H1 (cell line): ENCODE data around the gene TP53I11. TPM values are rescaled to one million over a fixed set of nuclear protein-coding genes. Genes with fewer than 3 reads are reported as not detected.

Experiments
- CTCF ChIA-PET: fragments of 300-600 bp; sonication (Branson Sonifier 250); formaldehyde crosslinking; loops from one replicate; lab custom pipeline; 2021; ENCODE audit not compliant: partially characterized antibody; lab: Charles Lee
- POLR2A ChIA-PET: fragments of 300-600 bp; sonication (Branson Sonifier 250); formaldehyde crosslinking; loops from one replicate; lab custom pipeline; 2021; ENCODE audit warnings: inconsistent platforms; ENCODE audit not compliant: partially characterized antibody; lab: Charles Lee
- DNase-seq, 2 experiments: peaks; one replicate each; pipeline versions ENCODE4 v3.0.0 to v3.0.0-alpha.2; 2010 to 2022; ENCODE audit warnings: low spot score in 2 of 2, low read depth in 1 of 2, mixed read lengths in 1 of 2
- FAIRE-seq: peaks from 2 replicates; lab custom pipeline; 2011; peaks lifted over from hg19 to GRCh38; lab: Jason Lieb, UNC
- H2AFZ ChIP-seq: 2 replicates; pipeline ENCODE4 v1.8.1; 2012; ENCODE audit warnings: low read length, inconsistent platforms
- H2AK5ac ChIP-seq: 2 replicates; pipeline ENCODE4 v1.6.1; 2013; ENCODE audit warnings: low read depth, low read length
- H2BK120ac ChIP-seq: replicated peaks from 2 replicates; pipeline ENCODE3; 2013; ENCODE audit warnings: low read depth, low read length, inconsistent platforms
- H2BK12ac ChIP-seq: 2 replicates; pipeline ENCODE4 v1.6.1; 2013; ENCODE audit warnings: low read depth, low read length
- H2BK15ac ChIP-seq: 2 replicates; pipeline ENCODE4 v1.6.1; 2013; ENCODE audit warnings: low read length
- H2BK20ac ChIP-seq: 2 replicates; pipeline ENCODE4 v1.6.1; 2013; ENCODE audit warnings: low read length
- H2BK5ac ChIP-seq: 2 replicates; pipeline ENCODE4 v1.6.1; 2013; ENCODE audit warnings: low read depth, low read length
- H3K14ac ChIP-seq: 2 replicates; pipeline ENCODE4 v1.6.1; 2013; ENCODE audit warnings: inconsistent platforms; ENCODE audit not compliant: insufficient read length
- H3K18ac ChIP-seq: 2 replicates; pipeline ENCODE4 v1.6.1; 2013; ENCODE audit warnings: low read length; ENCODE audit errors: extremely low read depth
- H3K23ac ChIP-seq: 2 replicates; pipeline ENCODE4 v1.6.1; 2013; ENCODE audit warnings: inconsistent platforms; ENCODE audit not compliant: insufficient read length
- H3K23me2 ChIP-seq: 2 replicates; pipeline ENCODE4 v1.6.1; 2013; ENCODE audit warnings: low read depth, low read length
- H3K27ac ChIP-seq: 2 replicates; pipeline ENCODE4 v1.6.1; 2011; ENCODE audit warnings: low read depth, low read length, inconsistent platforms
- H3K27me3 ChIP-seq, 4 experiments: replicated peaks in 1 of 4; 1 replicate in 1 of 4; 2 replicates in 3 of 4; pipeline versions ENCODE4 v1.6.1 to v1.8.1; 2011 to 2013; ENCODE audit warnings: low read length in 3 of 4, mild to moderate bottlenecking in 3 of 4, inconsistent platforms in 2 of 4, mixed read lengths in 2 of 4, moderate library complexity in 1 of 4; ENCODE audit not compliant: control insufficient read depth in 3 of 4, insufficient read depth in 3 of 4; ENCODE audit errors: extremely low read depth in 1 of 4
- H3K36me3 ChIP-seq, 4 experiments: 2 replicates each; pipeline versions ENCODE4 v1.6.1 to v1.8.1; 2011 to 2013; ENCODE audit warnings: mild to moderate bottlenecking in 4 of 4, low read length in 3 of 4, moderate library complexity in 2 of 4, control low read depth in 1 of 4, inconsistent platforms in 1 of 4; ENCODE audit not compliant: insufficient read depth in 4 of 4, control insufficient read depth in 2 of 4
- H3K4ac ChIP-seq: replicated peaks from 2 replicates; pipeline ENCODE3; 2013; ENCODE audit warnings: low read length, low read depth, mixed read lengths, inconsistent platforms; ENCODE audit not compliant: insufficient read length
- H3K4me1 ChIP-seq, 4 experiments: replicated peaks in 1 of 4; 1 replicate in 1 of 4; 2 replicates in 3 of 4; pipeline versions ENCODE4 v1.6.1 to v1.8.1; 2011 to 2013; ENCODE audit warnings: low read length in 3 of 4, inconsistent platforms in 2 of 4, mixed read lengths in 1 of 4; ENCODE audit not compliant: insufficient read depth in 4 of 4, control insufficient read depth in 3 of 4
- H3K4me2 ChIP-seq, 2 experiments: 2 replicates each; pipeline versions ENCODE4 v1.6.1 to v1.8.1; 2011 to 2013; ENCODE audit warnings: low read depth in 2 of 2, low read length in 2 of 2, control low read depth in 1 of 2, inconsistent platforms in 1 of 2, mild to moderate bottlenecking in 1 of 2; ENCODE audit not compliant: insufficient read depth in 1 of 2
- H3K4me3 ChIP-seq, 4 experiments: fragments of 200-600, 300-600 bp in 1 of 4; sonication (generic), shearing (Covaris generic), sonication (Bioruptor Twin) in 1 of 4; 2 replicates each; pipeline versions ENCODE4 v1.5.1 to v1.8.1; 2011 to 2016; ENCODE audit warnings: low read length in 4 of 4, low read depth in 3 of 4, control low read depth in 2 of 4, inconsistent platforms in 2 of 4, mild to moderate bottlenecking in 2 of 4, mixed read lengths in 1 of 4, moderate library complexity in 1 of 4; ENCODE audit not compliant: insufficient read depth in 2 of 4; ENCODE audit errors: extremely low read depth in 1 of 4
- H3K56ac ChIP-seq: replicated peaks from 2 replicates; pipeline ENCODE3; 2013; ENCODE audit warnings: low read depth, mild to moderate bottlenecking, mixed read lengths, low read length, inconsistent platforms; ENCODE audit not compliant: insufficient read length
- H3K79me1 ChIP-seq: 2 replicates; pipeline ENCODE4 v1.6.1; 2013; ENCODE audit warnings: low read depth, low read length, control low read depth
- H3K79me2 ChIP-seq, 2 experiments: 2 replicates each; pipeline versions ENCODE4 v1.6.1 to v1.8.1; 2012 to 2013; ENCODE audit warnings: low read length in 2 of 2, mild to moderate bottlenecking in 2 of 2, inconsistent platforms in 1 of 2; ENCODE audit not compliant: insufficient read depth in 2 of 2, control insufficient read depth in 1 of 2
- H3K9ac ChIP-seq, 4 experiments: replicated peaks in 1 of 4; 1 replicate in 1 of 4; 2 replicates in 3 of 4; pipeline versions ENCODE4 v1.6.1 to v1.8.1; 2011 to 2013; ENCODE audit warnings: low read depth in 3 of 4, low read length in 3 of 4, control low read depth in 2 of 4, mild to moderate bottlenecking in 2 of 4, moderate library complexity in 2 of 4, inconsistent platforms in 1 of 4; ENCODE audit errors: extremely low read depth in 1 of 4
- H3K9me3 ChIP-seq, 2 experiments: 2 replicates each; pipeline versions ENCODE4 v1.6.1 to v1.8.1; 2012 to 2013; ENCODE audit warnings: mild to moderate bottlenecking in 2 of 2, moderate library complexity in 2 of 2, control low read depth in 1 of 2, inconsistent platforms in 1 of 2, low read depth in 1 of 2, low read length in 1 of 2, mixed read lengths in 1 of 2; ENCODE audit not compliant: insufficient read depth in 2 of 2
- H4K20me1 ChIP-seq, 2 experiments: replicated peaks in 1 of 2; 2 replicates each; pipeline versions ENCODE3 to v1.8.1; 2011 to 2013; ENCODE audit warnings: inconsistent platforms in 2 of 2, low read length in 2 of 2, mild to moderate bottlenecking in 1 of 2; ENCODE audit not compliant: insufficient read depth in 2 of 2, control insufficient read depth in 1 of 2
- H4K5ac ChIP-seq: 2 replicates; pipeline ENCODE4 v1.6.1; 2013; ENCODE audit warnings: low read length, low read depth, mixed read lengths, inconsistent platforms; ENCODE audit not compliant: insufficient read length
- H4K8ac ChIP-seq: 2 replicates; pipeline ENCODE4 v1.8.0; 2013; ENCODE audit warnings: mild to moderate bottlenecking, moderate library complexity, low read length, inconsistent platforms; ENCODE audit not compliant: insufficient read depth; ENCODE audit errors: extremely low read depth
- H4K91ac ChIP-seq: replicated peaks from 2 replicates; pipeline ENCODE3; 2013; ENCODE audit warnings: low read length, mixed read lengths, inconsistent platforms; ENCODE audit not compliant: insufficient read length
- EGR1 ChIP-seq: IDR thresholded peaks from 2 replicates; pipeline ENCODE4 v1.6.1; 2011; ENCODE audit warnings: low read depth, low read length, borderline replicate concordance
- FOSL1 ChIP-seq: IDR thresholded peaks from 2 replicates; pipeline ENCODE4 v1.6.1; 2011; ENCODE audit warnings: mild to moderate bottlenecking, low read depth, low read length, moderate library complexity; ENCODE audit not compliant: insufficient read depth
- GTF2F1 ChIP-seq: IDR thresholded peaks from 2 replicates; pipeline ENCODE4 v1.6.1; 2012; ENCODE audit warnings: low read depth, low read length, improper control_type of control experiment, borderline replicate concordance
- SAP30 ChIP-seq: fragments of 300-600 bp; sonication (generic); IDR thresholded peaks from 2 replicates; pipeline ENCODE4 v1.7.1; 2012; ENCODE audit warnings: low read length, moderate library complexity, mild to moderate bottlenecking, inconsistent platforms; ENCODE audit not compliant: insufficient read depth, insufficient replicate concordance
- SP4 ChIP-seq: IDR thresholded peaks from 2 replicates; pipeline ENCODE4 v1.6.1; 2012; ENCODE audit warnings: low read length, inconsistent platforms
- TBP ChIP-seq: IDR thresholded peaks from 2 replicates; pipeline ENCODE4 v1.6.1; 2011; ENCODE audit warnings: low read depth, low read length, improper control_type of control experiment
- WGBS, 2 experiments: shearing (Covaris generic) in 1 of 2; methylation state at CpG; one replicate each; pipeline versions ENCODE4 v1.1.6 to v1.1.7; 2013 to 2015; ENCODE audit warnings: low lambda C conversion rate in 2 of 2, mixed read lengths in 2 of 2, inconsistent platforms in 1 of 2, low coverage in 1 of 2, missing lambda C conversion rate in 1 of 2; ENCODE audit not compliant: insufficient replicate concordance in 2 of 2, insufficient coverage in 1 of 2, insufficient read length in 1 of 2; ENCODE audit errors: extremely low coverage in 1 of 2, missing lambda C conversion rate in 1 of 2; 5-methylcytosine and 5-hydroxymethylcytosine counted together
- polyA plus RNA-seq, 7 experiments: library from polyadenylated mRNA; depleted of rRNA in 3 of 7; stranded (reverse) in 5 of 7; unstranded in 2 of 7; fragments of >200 nt in 5 of 7; fragments of 200-250 nt in 2 of 7; gene quantifications; 1 replicate in 5 of 7; 2 replicates in 1 of 7; 4 replicates in 1 of 7; pipeline versions ENCODE4 v1.2.1 to v1.2.3, GENCODE V29; 2011 to 2013; ENCODE audit warnings: missing spikeins in 2 of 7, mixed read lengths in 2 of 7
- total RNA-seq: library from RNA; stranded (reverse); fragmentation: NEBNext Ultra II Directional; extraction: Animal tissue kit (Norgen Biotek cat#: 25700); gene quantifications from 2 replicates; pipeline ENCODE4 v1.2.1, GENCODE V29; 2021
- TF ChIP-seq, protein P1 (sequence below): IDR thresholded peaks from 2 replicates; pipeline ENCODE4 v1.6.1; 2012; ENCODE audit warnings: low read length, inconsistent platforms

Gene TP53I11
- total and polyA plus RNA-seq, 2 of the 8 experiments (the other 6 are each of a cell fraction or from before 2014, with no cell fraction given): 34.0 to 46.3 TPM

DNA sequence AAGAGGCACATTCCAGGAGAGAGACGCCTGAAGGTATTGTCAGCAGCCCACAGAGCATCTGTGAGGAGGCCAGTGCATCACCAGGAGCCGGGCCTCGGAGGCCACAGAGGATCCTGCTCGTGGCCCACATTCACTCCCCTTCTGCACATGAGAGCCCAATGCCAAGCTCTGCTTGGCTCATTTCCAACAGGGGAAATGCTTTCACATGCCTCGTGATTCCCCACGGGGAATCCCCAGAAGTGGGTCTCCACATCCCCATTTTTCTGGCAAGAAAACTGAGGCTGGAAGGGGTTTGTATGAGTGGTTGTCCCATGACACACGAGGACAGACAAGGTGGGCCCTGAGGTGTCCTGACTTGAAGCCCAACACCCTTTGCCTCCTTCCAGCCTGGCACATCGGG, 34.4 kb downstream of the TP53I11 start:
- Histone ChIP-seq H2BK120ac (no peak overlapping the region), H3K4me2 (no peak overlapping the region), H2BK20ac (no peak overlapping the region), H3K27ac (no peak overlapping the region), H3K4me3 (no peak overlapping the region), H4K8ac (no peak overlapping the region), H3K4ac (no peak overlapping the region), H3K9me3 (no peaks in the 10 kb centered on the region), H3K23ac (no peak overlapping the region), H3K9ac (no peak overlapping the region), H3K18ac (no peak overlapping the region), H4K5ac (no peak overlapping the region), H3K56ac (no peak overlapping the region), H2BK15ac (no peak overlapping the region), H2BK12ac (no peak overlapping the region), H3K14ac (no peak overlapping the region), H4K20me1 (peaks cover 0 to 3% of the 10 kb centered on the region in 2 experiments), H2BK5ac (no peak overlapping the region), H3K79me1 (no peaks in the 10 kb centered on the region), H3K4me1 (peaks cover 0 to 22% (median 5%) of the 10 kb centered on the region in 4 experiments; a peak in 6 of 7 replicates), H4K91ac (no peak overlapping the region), H2AK5ac (no peak overlapping the region), H3K36me3 (no peaks in the 10 kb centered on the region), H2AFZ (no peak overlapping the region), H3K79me2 (0 out of 4 replicates have a peak, but pooled peaks cover 0 to 3% of the 10 kb centered on the region in 2 experiments), H3K27me3 (no peaks in the 10 kb centered on the region; a peak in 1 of 7 replicates), H3K23me2 (no peaks in the 10 kb centered on the region)
- no peak for FAIRE-seq
- TF ChIP-seq SP4 (no peak), SAP30 (no peak), TBP (no peak), GTF2F1 (no peak), FOSL1 (no peak), EGR1 (no peak)
- TF ChIP-seq, protein P1, sequence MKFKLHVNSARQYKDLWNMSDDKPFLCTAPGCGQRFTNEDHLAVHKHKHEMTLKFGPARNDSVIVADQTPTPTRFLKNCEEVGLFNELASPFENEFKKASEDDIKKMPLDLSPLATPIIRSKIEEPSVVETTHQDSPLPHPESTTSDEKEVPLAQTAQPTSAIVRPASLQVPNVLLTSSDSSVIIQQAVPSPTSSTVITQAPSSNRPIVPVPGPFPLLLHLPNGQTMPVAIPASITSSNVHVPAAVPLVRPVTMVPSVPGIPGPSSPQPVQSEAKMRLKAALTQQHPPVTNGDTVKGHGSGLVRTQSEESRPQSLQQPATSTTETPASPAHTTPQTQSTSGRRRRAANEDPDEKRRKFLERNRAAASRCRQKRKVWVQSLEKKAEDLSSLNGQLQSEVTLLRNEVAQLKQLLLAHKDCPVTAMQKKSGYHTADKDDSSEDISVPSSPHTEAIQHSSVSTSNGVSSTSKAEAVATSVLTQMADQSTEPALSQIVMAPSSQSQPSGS: no peak
- 90% methylated on average over 8 of the region's 8 CpGs; no CpG with 5 or more reads in 1 of the 2 experiments for WGBS, 2 experiments
- DNase-seq: no peak
- POLR2A ChIA-PET: no interaction called here
- CTCF ChIA-PET: interaction anchor here (5.7 to 7.1 kb wide), 2 partner anchors 11 to 188 kb away, joined by 26 to 63 read pairs; no protein-coding TSS in a partner anchor
